Measurements from ENCODE around the gene PIK3CB.

The PIK3CB gene

GRCh38 chr3:138817695-138818094 is 17.0 kb downstream of the PIK3CB start (continued):
- TF ChIP-seq ZBTB49 (tag by site-specific recombination; IDR thresholded peaks at IDR 0.05; ENCODE audit: low read depth) (no peak), ZNF48 (tag by site-specific recombination; IDR thresholded peaks at IDR 0.05) (no peak), GLIS1 (tag by site-specific recombination; IDR thresholded peaks at IDR 0.05) (no peak), ZNF555 (tag by site-specific recombination; conservative IDR thresholded peaks at IDR 0.05) (no peak), PRDM2 (tag by site-specific recombination; IDR thresholded peaks at IDR 0.05; ENCODE audit: borderline replicate concordance) (no peak), ZNF501 (tag by site-specific recombination; IDR thresholded peaks at IDR 0.05) (no peak), ZNF341 (tag by site-specific recombination; IDR thresholded peaks at IDR 0.05; ENCODE audit: low read depth) (no peak), HOXA7 (CRISPR knock-in tag; IDR thresholded peaks at IDR 0.05; ENCODE audit: borderline replicate concordance) (no peak), ZNF221 (tag by site-specific recombination; IDR thresholded peaks at IDR 0.05; ENCODE audit: borderline replicate concordance) (no peak)

GRCh38 chr3:138812806-138813205 is 21.9 kb downstream of the PIK3CB start:
- POLR2A ChIA-PET, result interaction anchor here (0.7 kb wide), 1 partner anchor 111 kb away, joined by 3 read pairs; no protein-coding TSS in a partner anchor
- CTCF ChIA-PET, result interaction anchor here (1.3 kb wide), 1 partner anchor 15 kb away, joined by 7 read pairs; no protein-coding TSS in a partner anchor
- no peak overlapping the region for H3K27ac ChIP-seq (ENCODE audit: extremely low read depth, low read depth, low read length)
- TF ChIP-seq ZNF623 (tag by site-specific recombination; IDR thresholded peaks at IDR 0.05), result no peak
- TF ChIP-seq ZNF274 (IDR thresholded peaks at IDR 0.05; ENCODE audit: low read length), result no peak
- no peak for TF ChIP-seq ZNF274 (tag by site-specific recombination; IDR thresholded peaks at IDR 0.05; ENCODE audit: borderline replicate concordance)
- no peak for TF ChIP-seq ZNF37A (tag by site-specific recombination; IDR thresholded peaks at IDR 0.05)
- no peak for TF ChIP-seq SP7 (tag by site-specific recombination; IDR thresholded peaks at IDR 0.05)
- no peak for TF ChIP-seq TCF7L2 (IDR thresholded peaks at IDR 0.05; ENCODE audit: borderline replicate concordance, low read depth, low read length)
- no peak for TF ChIP-seq BCL11A (tag by site-specific recombination; IDR thresholded peaks at IDR 0.05; ENCODE audit: low read depth)
- no peak for TF ChIP-seq ZNF704 (tag by site-specific recombination; IDR thresholded peaks at IDR 0.05)
- no peak for TF ChIP-seq ZNF121 (tag by site-specific recombination; IDR thresholded peaks at IDR 0.05)
- TF ChIP-seq ZBTB11 (tag by site-specific recombination; conservative IDR thresholded peaks at IDR 0.05; ENCODE audit: low read depth), result no peak
- no peak for TF ChIP-seq ZBTB48 (tag by site-specific recombination; IDR thresholded peaks at IDR 0.05)
- no peak for TF ChIP-seq ZNF18 (tag by site-specific recombination; IDR thresholded peaks at IDR 0.05)
- no peak for TF ChIP-seq ZNF658 (tag by site-specific recombination; IDR thresholded peaks at IDR 0.05)

More at GRCh38 chr3:138812806-138813205, 21.9 kb downstream of the PIK3CB start:
- H3K4me3 ChIP-seq (ENCODE audit: low read depth, low read length), result no peak overlapping the region
- H3K36me3 ChIP-seq (ENCODE audit: control insufficient read depth in 2 of 2, insufficient read depth in 1 of 2, low read length in 2 of 2), result no peaks in the 10 kb centered on the region; a peak in 1 of 3 replicates
- no peaks in the 10 kb centered on the region for H3K4me1 ChIP-seq (ENCODE audit: control insufficient read depth, insufficient read depth, low read length)
- H3K9me3 ChIP-seq (ENCODE audit: control insufficient read depth, insufficient read depth, low read depth, low read length), result no peaks in the 10 kb centered on the region

Measured in HEK293 (cell line).